ENCODE measurements around the gene LRRC59.

Gene LRRC59

DNA sequence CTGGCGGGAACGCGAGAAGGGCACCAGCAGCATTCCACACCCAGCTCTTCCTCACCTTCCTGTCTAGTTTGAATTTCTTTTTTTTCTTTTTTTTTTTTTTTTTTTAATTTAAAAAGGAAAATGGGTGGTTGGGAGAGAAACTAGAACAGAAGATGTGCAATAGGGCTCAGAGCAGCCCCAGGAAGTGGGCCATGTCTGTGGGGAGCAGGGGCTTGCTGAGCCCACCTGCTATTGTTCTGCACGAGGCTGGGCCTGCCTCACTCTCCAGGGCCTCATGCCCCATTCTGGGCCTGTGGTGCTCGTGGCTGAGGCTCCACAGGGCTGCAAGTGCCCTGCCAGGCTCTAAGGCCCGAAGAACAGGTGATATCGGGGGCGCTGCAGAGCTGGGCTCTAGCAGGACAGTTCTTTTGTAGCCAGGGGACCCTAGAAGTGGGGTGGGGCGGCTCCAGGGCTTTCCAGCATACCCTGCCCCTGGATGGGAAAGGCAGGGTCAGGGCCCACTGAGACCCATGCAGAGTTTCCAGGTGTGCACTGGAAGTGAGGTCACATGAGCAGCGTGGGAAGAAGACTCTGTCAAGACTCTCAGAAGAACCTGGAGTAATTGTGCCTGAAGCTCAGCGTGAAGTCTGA is 36.7 kb downstream of the LRRC59 start:
- TF ChIP-seq, protein P1, sequence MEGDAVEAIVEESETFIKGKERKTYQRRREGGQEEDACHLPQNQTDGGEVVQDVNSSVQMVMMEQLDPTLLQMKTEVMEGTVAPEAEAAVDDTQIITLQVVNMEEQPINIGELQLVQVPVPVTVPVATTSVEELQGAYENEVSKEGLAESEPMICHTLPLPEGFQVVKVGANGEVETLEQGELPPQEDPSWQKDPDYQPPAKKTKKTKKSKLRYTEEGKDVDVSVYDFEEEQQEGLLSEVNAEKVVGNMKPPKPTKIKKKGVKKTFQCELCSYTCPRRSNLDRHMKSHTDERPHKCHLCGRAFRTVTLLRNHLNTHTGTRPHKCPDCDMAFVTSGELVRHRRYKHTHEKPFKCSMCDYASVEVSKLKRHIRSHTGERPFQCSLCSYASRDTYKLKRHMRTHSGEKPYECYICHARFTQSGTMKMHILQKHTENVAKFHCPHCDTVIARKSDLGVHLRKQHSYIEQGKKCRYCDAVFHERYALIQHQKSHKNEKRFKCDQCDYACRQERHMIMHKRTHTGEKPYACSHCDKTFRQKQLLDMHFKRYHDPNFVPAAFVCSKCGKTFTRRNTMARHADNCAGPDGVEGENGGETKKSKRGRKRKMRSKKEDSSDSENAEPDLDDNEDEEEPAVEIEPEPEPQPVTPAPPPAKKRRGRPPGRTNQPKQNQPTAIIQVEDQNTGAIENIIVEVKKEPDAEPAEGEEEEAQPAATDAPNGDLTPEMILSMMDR (conservative IDR thresholded peaks at IDR 0.05; ENCODE audit: low read length): no peak
- DNase-seq (ENCODE audit: low read depth): no peak
- no peak overlapping the region for H3K4me3 ChIP-seq (ENCODE audit: low read length)

DNA sequence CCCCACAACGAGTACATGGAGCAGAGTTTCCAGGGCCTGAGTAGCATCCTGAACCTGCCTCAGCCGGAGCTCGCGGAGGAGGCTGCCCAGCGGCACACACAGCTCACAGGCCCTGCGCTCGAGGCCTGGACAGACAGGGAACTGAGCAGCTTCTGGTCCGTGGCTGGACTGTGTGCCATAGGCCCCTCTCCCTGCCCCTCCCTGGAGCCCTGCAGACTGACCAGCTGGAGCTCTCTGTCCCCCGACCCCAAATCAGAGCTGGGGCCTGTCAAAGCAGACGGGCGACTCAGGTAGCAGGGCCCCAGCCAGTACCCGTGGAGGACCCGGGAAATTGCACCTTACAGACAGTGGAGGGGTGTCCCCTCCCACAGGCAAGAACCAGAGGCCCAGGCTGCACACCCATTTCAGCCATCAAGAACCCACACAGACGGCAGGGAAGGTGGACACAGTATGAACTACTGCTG is 37.3 kb downstream of the LRRC59 start:
- H3K4me3 ChIP-seq (ENCODE audit: low read length): no peak overlapping the region

DNA sequence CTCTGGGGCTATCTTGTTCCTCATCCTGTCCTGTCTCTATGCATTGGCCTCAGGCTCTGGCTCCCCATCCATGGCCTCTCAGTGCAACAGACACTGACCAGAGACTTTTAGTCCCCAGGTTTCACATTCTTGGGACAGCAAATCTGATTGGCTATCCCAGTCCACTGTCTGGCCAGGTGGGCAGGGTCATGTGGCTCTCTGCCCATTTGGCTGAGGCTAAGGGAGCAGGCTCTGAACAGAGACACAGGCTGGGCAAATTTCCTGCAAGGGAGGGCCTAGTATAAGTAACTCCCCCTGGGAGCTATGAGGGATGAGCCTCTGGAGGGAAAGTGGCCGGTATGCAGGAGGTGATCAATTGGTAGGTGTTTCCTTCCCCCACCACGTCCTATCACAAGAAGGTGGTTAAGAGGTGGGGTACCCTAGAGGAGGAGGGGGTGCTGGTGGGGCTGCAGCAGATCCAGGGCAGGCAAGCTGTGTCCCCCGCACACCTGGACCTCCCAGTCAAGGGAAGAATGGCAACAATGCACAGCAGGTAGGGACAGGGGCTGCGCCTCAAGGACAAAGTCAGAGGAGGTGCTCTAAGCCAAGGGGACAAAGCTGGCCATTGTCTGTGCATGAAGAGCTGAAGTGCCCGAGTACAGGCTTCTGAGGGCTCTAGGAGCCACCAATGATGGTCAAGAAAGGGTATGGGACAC is 38.2 kb downstream of the LRRC59 start:
- TF ChIP-seq, protein P1 (conservative IDR thresholded peaks at IDR 0.05; ENCODE audit: low read length): no peak
- no peak for DNase-seq (ENCODE audit: low read depth)
- no peak overlapping the region for H3K4me3 ChIP-seq (ENCODE audit: low read length)

More for the DNA sequence above, 37.3 kb downstream of the LRRC59 start:
- TF ChIP-seq, protein P1 (conservative IDR thresholded peaks at IDR 0.05; ENCODE audit: low read length): no peak
- no peak for DNase-seq (ENCODE audit: low read depth)

DNA sequence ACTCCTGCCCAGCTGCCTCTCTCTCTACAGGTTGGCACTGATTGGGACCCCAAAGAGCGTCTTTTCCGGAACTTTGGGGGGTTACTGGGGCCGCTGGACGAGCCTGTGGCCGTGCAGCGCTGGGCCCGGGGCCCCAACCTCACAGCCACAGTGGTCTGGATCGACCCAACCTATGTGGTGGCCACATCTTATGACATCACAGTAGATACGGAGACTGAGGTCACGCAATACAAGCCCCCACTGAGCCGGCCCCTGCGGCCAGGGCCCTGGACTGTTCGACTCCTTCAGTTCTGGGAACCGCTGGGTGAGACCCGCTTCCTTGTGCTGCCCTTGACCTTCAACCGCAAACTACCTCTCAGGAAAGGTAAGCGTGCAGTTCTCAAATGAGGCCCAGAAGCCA is 39.1 kb downstream of the LRRC59 start:
- TF ChIP-seq, protein P1 (conservative IDR thresholded peaks at IDR 0.05; ENCODE audit: low read length): no peak
- H3K4me3 ChIP-seq (ENCODE audit: low read length): no peak overlapping the region
- DNase-seq (ENCODE audit: low read depth): no peak

GRCh38 chr17:50356892-50357510 is 40.3 kb downstream of the LRRC59 start:
- TF ChIP-seq, protein P1 (conservative IDR thresholded peaks at IDR 0.05; ENCODE audit: low read length): no peak
- DNase-seq (ENCODE audit: low read depth): no peak
- no peak overlapping the region for H3K4me3 ChIP-seq (ENCODE audit: low read length)

DNA sequence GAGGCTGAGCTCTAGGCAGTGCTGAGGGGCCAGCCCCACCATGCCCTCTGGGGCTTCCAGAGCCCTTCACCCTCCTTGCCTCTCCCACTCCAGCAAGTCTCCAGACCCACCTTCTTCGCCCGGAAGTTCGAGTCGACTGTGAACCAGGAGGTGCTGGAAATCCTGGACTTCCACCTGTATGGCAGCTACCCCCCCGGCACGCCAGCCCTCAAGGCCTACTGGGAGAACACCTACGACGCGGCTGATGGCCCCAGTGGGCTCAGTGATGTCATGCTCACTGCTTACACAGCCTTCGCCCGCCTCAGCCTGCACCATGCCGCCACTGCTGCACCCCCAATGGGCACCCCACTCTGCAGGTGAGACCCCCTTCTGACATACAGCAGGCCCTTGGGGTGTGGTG is 40.9 kb downstream of the LRRC59 start:
- TF ChIP-seq, protein P1 (conservative IDR thresholded peaks at IDR 0.05; ENCODE audit: low read length): no peak
- no peak overlapping the region for H3K4me3 ChIP-seq (ENCODE audit: low read length)
- DNase-seq (ENCODE audit: low read depth): no peak

Measured in AG10803 (cell line).